DND-41 (cell line): Measurements from ENCODE around the gene MAB21L1.

Experiments used
- ATAC-seq: fragments of 200-7000 bp; cut with Tn5 transposase; 3 replicates; pipeline ENCODE4 v1.9.1; 2021; ENCODE audit warnings: low read depth; ENCODE audit not compliant: insufficient read depth
- DNase-seq: peaks from one replicate; pipeline ENCODE4 v3.0.0-alpha.2; 2020
- H2AFZ ChIP-seq: 2 replicates; pipeline ENCODE4 v1.6.0; 2012; ENCODE audit warnings: low read depth, low read length
- H3K27ac ChIP-seq: 2 replicates; pipeline ENCODE4 v1.5.1; 2012; ENCODE audit warnings: low read length, inconsistent platforms
- H3K27me3 ChIP-seq: fragments of 200-600 bp; sonication (generic); 2 replicates; pipeline ENCODE4 v1.6.0; 2012; ENCODE audit warnings: low read length, mild to moderate bottlenecking, inconsistent platforms; ENCODE audit not compliant: insufficient read depth, poor library complexity
- H3K36me3 ChIP-seq: 2 replicates; pipeline ENCODE4 v1.5.1; 2012; ENCODE audit warnings: low read length, inconsistent platforms; ENCODE audit not compliant: insufficient read depth
- H3K4me1 ChIP-seq: 2 replicates; pipeline ENCODE4 v1.5.1; 2012; ENCODE audit warnings: mild to moderate bottlenecking, low read length; ENCODE audit not compliant: insufficient read depth
- H3K4me2 ChIP-seq: 2 replicates; pipeline ENCODE4 v1.6.0; 2012; ENCODE audit warnings: mild to moderate bottlenecking, moderate library complexity, low read length, inconsistent platforms; ENCODE audit not compliant: insufficient read depth
- H3K4me3 ChIP-seq, 2 experiments: fragments of 200-600 bp in 1 of 2; shearing (Covaris generic) in 1 of 2; 2 replicates each; pipeline ENCODE4 v1.5.1; 2012 to 2016; ENCODE audit warnings: inconsistent platforms in 2 of 2, low read length in 2 of 2, mild to moderate bottlenecking in 2 of 2, low read depth in 1 of 2, moderate library complexity in 1 of 2
- H3K79me2 ChIP-seq: 2 replicates; pipeline ENCODE4 v1.6.0; 2012; ENCODE audit warnings: low read length, inconsistent platforms; ENCODE audit not compliant: insufficient read depth
- H3K9ac ChIP-seq: 2 replicates; pipeline ENCODE4 v1.6.0; 2012; ENCODE audit warnings: low read depth, mild to moderate bottlenecking, inconsistent platforms, low read length, moderate library complexity
- H3K9me3 ChIP-seq: 2 replicates; pipeline ENCODE4 v1.5.1; 2012; ENCODE audit warnings: low read length, moderate library complexity, mild to moderate bottlenecking, inconsistent platforms; ENCODE audit not compliant: insufficient read depth, severe bottlenecking
- H4K20me1 ChIP-seq: 2 replicates; pipeline ENCODE4 v1.6.0; 2012; ENCODE audit warnings: low read length; ENCODE audit not compliant: insufficient read depth
- CTCF ChIP-seq: IDR thresholded peaks from 2 replicates; pipeline ENCODE4 v1.5.1; 2012; ENCODE audit warnings: borderline replicate concordance, low read length, moderate library complexity, mild to moderate bottlenecking; ENCODE audit not compliant: poor library complexity, severe bottlenecking; ENCODE audit errors: extremely low read depth
- EZH2 ChIP-seq: IDR thresholded peaks from 3 replicates; pipeline ENCODE4 v1.6.1; 2012; ENCODE audit warnings: borderline replicate concordance, low read depth, mild to moderate bottlenecking, moderate library complexity, low read length, inconsistent platforms; ENCODE audit not compliant: severe bottlenecking

The MAB21L1 gene

DNA sequence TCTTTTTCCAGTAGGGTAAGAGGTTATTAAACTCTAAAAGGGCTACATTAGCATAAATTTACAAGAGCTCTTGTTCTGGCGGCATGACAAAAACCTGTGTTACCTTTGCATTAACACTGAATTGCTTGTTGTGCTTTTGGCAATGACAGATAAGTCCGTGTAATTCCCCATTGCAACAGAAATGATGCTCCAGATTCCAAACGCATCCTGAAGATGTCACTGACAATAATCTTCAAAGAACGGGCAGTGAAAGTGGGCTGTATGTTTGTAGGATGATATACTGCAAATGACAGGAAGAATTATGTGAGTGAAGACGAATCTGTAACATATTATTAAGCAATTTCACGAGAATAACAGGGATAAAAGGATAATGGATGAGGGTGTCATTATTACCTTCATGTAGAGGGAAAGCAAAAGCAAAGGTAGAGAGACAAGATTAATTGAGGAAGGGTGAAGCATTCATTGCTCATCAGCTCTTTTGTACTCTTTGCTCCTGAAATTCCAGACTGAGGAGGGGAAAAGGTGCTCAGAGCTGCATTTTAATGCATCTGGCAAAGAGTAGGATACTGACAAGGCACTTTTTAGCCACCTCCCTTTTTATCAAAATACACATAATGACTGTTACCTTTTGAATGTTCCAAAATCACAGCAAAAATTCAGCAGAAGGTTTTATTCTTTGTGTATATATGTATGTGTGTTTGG, 38.5 kb upstream of the MAB21L1 start:
- Histone ChIP-seq H3K36me3 (no peaks in the 10 kb centered on the region), H3K9ac (no peak overlapping the region), H3K4me1 (no peaks in the 10 kb centered on the region), H2AFZ (no peak overlapping the region), H3K27me3 (no peaks in the 10 kb centered on the region), H3K4me3 (no peak overlapping the region), H3K27ac (no peak overlapping the region), H4K20me1 (no peaks in the 10 kb centered on the region), H3K79me2 (no peaks in the 10 kb centered on the region), H3K9me3 (no peaks in the 10 kb centered on the region), H3K4me2 (no peak overlapping the region)
- no peak for TF ChIP-seq EZH2
- no peak for TF ChIP-seq CTCF
- DNase-seq = no peak
- ATAC-seq = no peak

DNA sequence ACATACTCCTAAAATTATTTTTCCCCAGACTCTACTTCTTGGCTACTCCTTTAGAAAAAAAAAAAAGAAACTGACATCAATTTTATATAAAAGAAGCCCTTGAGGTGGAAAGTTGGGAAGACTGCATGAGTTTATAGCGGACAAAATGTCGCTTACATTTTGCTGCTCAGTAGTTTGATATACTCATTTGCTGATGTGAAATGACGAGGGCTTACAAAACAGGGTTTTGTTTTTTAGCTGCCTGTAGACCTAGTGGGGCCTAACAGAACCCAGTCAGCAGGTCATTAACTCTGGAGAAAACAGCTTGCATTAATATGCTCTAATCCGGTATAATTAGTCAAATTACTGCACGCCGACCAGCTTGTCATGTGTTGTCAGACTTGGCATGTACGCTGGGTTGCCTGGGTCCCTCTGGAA, 37.6 kb upstream of the MAB21L1 start:
- DNase-seq = no peak

GRCh38 chr13:35512271-35512920, 35.9 kb upstream of the MAB21L1 start:
- Histone ChIP-seq H3K9ac (no peak overlapping the region), H3K4me3 (no peak overlapping the region), H3K4me2 (no peak overlapping the region), H2AFZ (no peak overlapping the region), H3K36me3 (no peaks in the 10 kb centered on the region), H3K79me2 (no peaks in the 10 kb centered on the region), H3K27me3 (no peaks in the 10 kb centered on the region), H3K9me3 (no peaks in the 10 kb centered on the region), H3K27ac (no peak overlapping the region), H3K4me1 (no peaks in the 10 kb centered on the region), H4K20me1 (no peaks in the 10 kb centered on the region)
- ATAC-seq (no peak), DNase-seq (no peak)
- no peak for TF ChIP-seq EZH2
- no peak for TF ChIP-seq CTCF

More for the DNA sequence above, 37.6 kb upstream of the MAB21L1 start:
- Histone ChIP-seq H2AFZ (no peak overlapping the region), H3K36me3 (no peaks in the 10 kb centered on the region), H3K9ac (no peak overlapping the region), H3K27me3 (no peaks in the 10 kb centered on the region), H3K27ac (no peak overlapping the region), H3K9me3 (no peaks in the 10 kb centered on the region), H4K20me1 (no peaks in the 10 kb centered on the region), H3K79me2 (no peaks in the 10 kb centered on the region), H3K4me3 (no peak overlapping the region), H3K4me1 (no peaks in the 10 kb centered on the region), H3K4me2 (no peak overlapping the region)
- ATAC-seq = no peak
- no peak for TF ChIP-seq EZH2
- TF ChIP-seq CTCF = no peak
